OCI-LY1 (cell line): ENCODE results near the gene ADAM22.

Experiments used
- CTCF ChIP-seq: fragments of 200-600 bp; sonication (generic), shearing (Covaris generic); IDR thresholded peaks from 2 replicates; pipeline ENCODE4 v1.5.1; 2017; ENCODE audit warnings: mild to moderate bottlenecking, antibody characterized with exemption, low read length, moderate library complexity, mixed read lengths
- EZH2 ChIP-seq: fragments of 200-600 bp; sonication (generic), shearing (Covaris generic); IDR thresholded peaks from 2 replicates; pipeline ENCODE4 v1.8.0; 2017; ENCODE audit warnings: borderline replicate concordance, mixed run types, mild to moderate bottlenecking, antibody characterized with exemption, low read length, moderate library complexity, mixed read lengths

- TF ChIP-seq EZH2 (no peak), CTCF (no peak)
Measured at GRCh38 chr7:87935384-87935706, 1.3 kb downstream of the ADAM22 start.
